ENCODE results near the gene GLT1D1.

GLT1D1 gene

DNA sequence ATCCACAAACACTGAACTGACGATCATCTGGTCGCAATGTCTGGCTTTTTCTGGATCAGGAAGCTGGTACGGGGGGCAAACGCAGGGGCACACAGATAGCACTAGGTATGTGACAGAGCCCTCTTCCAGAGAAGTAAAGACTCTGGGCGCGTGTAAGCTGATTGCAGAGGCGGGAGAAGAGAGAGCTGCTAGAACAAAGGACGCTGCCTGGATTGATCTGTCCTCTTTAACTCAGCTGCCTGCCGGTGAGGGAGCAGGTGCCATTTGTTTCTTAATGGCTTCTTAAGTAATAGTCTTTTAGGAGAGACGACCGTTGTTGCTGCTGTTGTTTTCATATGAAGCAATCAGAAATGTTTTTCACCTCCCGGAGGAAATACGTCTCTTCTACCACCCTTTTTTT lies 77.3 kb downstream of the GLT1D1 start:
- Histone ChIP-seq H3K4me1 (ENCODE audit: low read length) (no peaks in the 10 kb centered on the region), H3K79me2 (ENCODE audit: low read length) (no peaks in the 10 kb centered on the region), H3K9me3 (replicated peaks; ENCODE audit: insufficient read depth, low read length) (no peaks in the 10 kb centered on the region), H3K4me3 (ENCODE audit: low read length) (no peak overlapping the region), H3K27me3 (replicated peaks; ENCODE audit: insufficient read depth, low read length) (no peaks in the 10 kb centered on the region), H3K36me3 (replicated peaks; ENCODE audit: insufficient read depth, low read length) (no peaks in the 10 kb centered on the region), H3F3A (ENCODE audit: insufficient read depth, low read length) (no peaks in the 10 kb centered on the region), H2AFZ (ENCODE audit: low read length) (no peak overlapping the region), H3K9me2 (replicated peaks; ENCODE audit: insufficient read depth, low read length) (no peaks in the 10 kb centered on the region), H3K9ac (ENCODE audit: low read length) (no peak overlapping the region), H3K27ac (ENCODE audit: low read length) (no peak overlapping the region), H4K20me1 (ENCODE audit: insufficient read depth, low read length) (no peaks in the 10 kb centered on the region), H3K4me2 (ENCODE audit: low read depth, low read length) (no peak overlapping the region)
- TF ChIP-seq EZH2phosphoT487 (IDR thresholded peaks at IDR 0.05; ENCODE audit: low read length) = no peak
- TF ChIP-seq, protein P1, sequence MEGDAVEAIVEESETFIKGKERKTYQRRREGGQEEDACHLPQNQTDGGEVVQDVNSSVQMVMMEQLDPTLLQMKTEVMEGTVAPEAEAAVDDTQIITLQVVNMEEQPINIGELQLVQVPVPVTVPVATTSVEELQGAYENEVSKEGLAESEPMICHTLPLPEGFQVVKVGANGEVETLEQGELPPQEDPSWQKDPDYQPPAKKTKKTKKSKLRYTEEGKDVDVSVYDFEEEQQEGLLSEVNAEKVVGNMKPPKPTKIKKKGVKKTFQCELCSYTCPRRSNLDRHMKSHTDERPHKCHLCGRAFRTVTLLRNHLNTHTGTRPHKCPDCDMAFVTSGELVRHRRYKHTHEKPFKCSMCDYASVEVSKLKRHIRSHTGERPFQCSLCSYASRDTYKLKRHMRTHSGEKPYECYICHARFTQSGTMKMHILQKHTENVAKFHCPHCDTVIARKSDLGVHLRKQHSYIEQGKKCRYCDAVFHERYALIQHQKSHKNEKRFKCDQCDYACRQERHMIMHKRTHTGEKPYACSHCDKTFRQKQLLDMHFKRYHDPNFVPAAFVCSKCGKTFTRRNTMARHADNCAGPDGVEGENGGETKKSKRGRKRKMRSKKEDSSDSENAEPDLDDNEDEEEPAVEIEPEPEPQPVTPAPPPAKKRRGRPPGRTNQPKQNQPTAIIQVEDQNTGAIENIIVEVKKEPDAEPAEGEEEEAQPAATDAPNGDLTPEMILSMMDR (IDR thresholded peaks at IDR 0.05; ENCODE audit: low read length) = no peak
- no peak for TF ChIP-seq EZH2 (optimal IDR thresholded peaks at IDR 0.05; ENCODE audit: low read depth, low read length)
- DNase-seq = no peak

GRCh38 chr12:128932521-128932920 lies 79.2 kb downstream of the GLT1D1 start:
- H3K36me3 ChIP-seq (replicated peaks; ENCODE audit: insufficient read depth, low read length) = no peaks in the 10 kb centered on the region
- no peaks in the 10 kb centered on the region for H3F3A ChIP-seq (ENCODE audit: insufficient read depth, low read length)
- no peak overlapping the region for H3K4me3 ChIP-seq (ENCODE audit: low read length)
- no peak overlapping the region for H2AFZ ChIP-seq (ENCODE audit: low read length)
- H3K9me3 ChIP-seq (replicated peaks; ENCODE audit: insufficient read depth, low read length) = no peaks in the 10 kb centered on the region
- no peaks in the 10 kb centered on the region for H3K27me3 ChIP-seq (replicated peaks; ENCODE audit: insufficient read depth, low read length)
- no peak overlapping the region for H3K4me2 ChIP-seq (ENCODE audit: low read depth, low read length)
- H3K9ac ChIP-seq (ENCODE audit: low read length) = no peak overlapping the region
- no peaks in the 10 kb centered on the region for H3K79me2 ChIP-seq (ENCODE audit: low read length)
- no peak overlapping the region for H3K27ac ChIP-seq (ENCODE audit: low read length)
- H3K9me2 ChIP-seq (replicated peaks; ENCODE audit: insufficient read depth, low read length) = no peaks in the 10 kb centered on the region
- DNase-seq = no peak
- H3K4me1 ChIP-seq (ENCODE audit: low read length) = no peaks in the 10 kb centered on the region
- H4K20me1 ChIP-seq (ENCODE audit: insufficient read depth, low read length) = no peaks in the 10 kb centered on the region
- TF ChIP-seq EZH2phosphoT487 (IDR thresholded peaks at IDR 0.05; ENCODE audit: low read length) (no peak), EZH2 (optimal IDR thresholded peaks at IDR 0.05; ENCODE audit: low read depth, low read length) (no peak)
- TF ChIP-seq, protein P1 (IDR thresholded peaks at IDR 0.05; ENCODE audit: low read length) = no peak

- Histone ChIP-seq H2AFZ (ENCODE audit: low read length) (no peak overlapping the region), H3K4me3 (ENCODE audit: low read length) (no peak overlapping the region), H3K27me3 (replicated peaks; ENCODE audit: insufficient read depth, low read length) (no peaks in the 10 kb centered on the region), H3K79me2 (ENCODE audit: low read length) (no peaks in the 10 kb centered on the region), H3K4me1 (ENCODE audit: low read length) (no peaks in the 10 kb centered on the region), H4K20me1 (ENCODE audit: insufficient read depth, low read length) (no peaks in the 10 kb centered on the region), H3F3A (ENCODE audit: insufficient read depth, low read length) (no peaks in the 10 kb centered on the region), H3K9ac (ENCODE audit: low read length) (no peak overlapping the region), H3K9me2 (replicated peaks; ENCODE audit: insufficient read depth, low read length) (no peaks in the 10 kb centered on the region), H3K4me2 (ENCODE audit: low read depth, low read length) (no peak overlapping the region), H3K36me3 (replicated peaks; ENCODE audit: insufficient read depth, low read length) (no peaks in the 10 kb centered on the region), H3K9me3 (replicated peaks; ENCODE audit: insufficient read depth, low read length) (no peaks in the 10 kb centered on the region), H3K27ac (ENCODE audit: low read length) (no peak overlapping the region)
- TF ChIP-seq EZH2phosphoT487 (IDR thresholded peaks at IDR 0.05; ENCODE audit: low read length) (no peak), EZH2 (optimal IDR thresholded peaks at IDR 0.05; ENCODE audit: low read depth, low read length) (no peak)
- TF ChIP-seq, protein P1 (IDR thresholded peaks at IDR 0.05; ENCODE audit: low read length) = no peak
- DNase-seq = no peak
Observed at GRCh38 chr12:128933039-128933438, 79.8 kb downstream of the GLT1D1 start.

Data from MM.1S (cell line).